Measurements from ENCODE around the gene TERT. TPM values are rescaled to one million over a fixed set of nuclear protein-coding genes. Genes with fewer than 3 reads are reported as not detected.

TERT gene
- total RNA-seq, 1 experiment from 2014 or later: 6.1 TPM

GRCh38 chr5:1206521-1207412 lies 88.1 kb downstream of the TERT start:
- POLR2A ChIA-PET: no interaction called here
- Histone ChIP-seq H3K27me3 (replicated peaks; ENCODE audit: control insufficient read depth, insufficient read depth, low read length) (no peaks in the 10 kb centered on the region), H3K4me3 (ENCODE audit: low read depth, low read length) (no peak overlapping the region), H3K9me3 (no peaks in the 10 kb centered on the region), H3K36me3 (ENCODE audit: control insufficient read depth, insufficient read depth, low read length) (no peaks in the 10 kb centered on the region), H3K4me1 (peaks cover 26% of the 10 kb centered on the region)
- DNase-seq: no peak
- intact Hi-C loops (cut with micrococcal nuclease; ENCODE audit: unreplicated experiment): no loop called here
- BruUV-seq (replicated peaks): no TSS peak
- TF ChIP-seq CTCF (IDR thresholded peaks at IDR 0.05; ENCODE audit: insufficient read depth in 1 of 2, low read depth in 1 of 2, low read length in 1 of 2, severe bottlenecking in 1 of 2, unreplicated experiment in 1 of 2): no peak
- CTCF ChIA-PET: no interaction called here
- Mint-ChIP-seq H3K27ac (ENCODE audit: unreplicated experiment) (no peak overlapping the region), H3K27me3 (ENCODE audit: insufficient read depth, unreplicated experiment) (no peaks in the 10 kb centered on the region), H3K36me3 (ENCODE audit: insufficient read depth, unreplicated experiment) (no peaks in the 10 kb centered on the region), H3K4me1 (ENCODE audit: low read depth, unreplicated experiment) (no peaks in the 10 kb centered on the region), H3K4me3 (ENCODE audit: unreplicated experiment) (no peak overlapping the region), H3K9me3 (ENCODE audit: unreplicated experiment) (no peaks in the 10 kb centered on the region)

GRCh38 chr5:1205255-1206180 lies 89.3 kb downstream of the TERT start:
- Histone ChIP-seq H3K27me3 (replicated peaks; ENCODE audit: control insufficient read depth, insufficient read depth, low read length) (no peaks in the 10 kb centered on the region), H3K4me3 (ENCODE audit: low read depth, low read length) (no peak overlapping the region), H3K4me1 (peaks cover 39% of the 10 kb centered on the region), H3K36me3 (ENCODE audit: control insufficient read depth, insufficient read depth, low read length) (no peaks in the 10 kb centered on the region), H3K9me3 (no peaks in the 10 kb centered on the region)
- Mint-ChIP-seq H3K27ac (ENCODE audit: unreplicated experiment) (no peak overlapping the region), H3K36me3 (ENCODE audit: insufficient read depth, unreplicated experiment) (no peaks in the 10 kb centered on the region), H3K4me1 (ENCODE audit: low read depth, unreplicated experiment) (no peaks in the 10 kb centered on the region), H3K27me3 (ENCODE audit: insufficient read depth, unreplicated experiment) (no peaks in the 10 kb centered on the region), H3K4me3 (ENCODE audit: unreplicated experiment) (no peak overlapping the region), H3K9me3 (ENCODE audit: unreplicated experiment) (no peaks in the 10 kb centered on the region)
- intact Hi-C loops (cut with micrococcal nuclease; ENCODE audit: unreplicated experiment): loop anchor here (2.0 kb wide), 1 partner anchor 39 kb away; no protein-coding TSS in a partner anchor
- no peak for DNase-seq
- CTCF ChIA-PET: interaction anchor here (0.7 to 2.1 kb wide), 12 partner anchors 10 to 440 kb away, joined by 3 to 36 read pairs (median 6); no protein-coding TSS in a partner anchor
- no peak for TF ChIP-seq CTCF (IDR thresholded peaks at IDR 0.05; ENCODE audit: insufficient read depth in 1 of 2, low read depth in 1 of 2, low read length in 1 of 2, severe bottlenecking in 1 of 2, unreplicated experiment in 1 of 2)
- POLR2A ChIA-PET: interaction anchor here (0.9 kb wide), 1 partner anchor 27 kb away, joined by 6 read pairs; no protein-coding TSS in a partner anchor
- no TSS peak for BruUV-seq (replicated peaks)

GRCh38 chr5:1204693-1205242 lies 90.1 kb downstream of the TERT start:
- Mint-ChIP-seq H3K4me3 (ENCODE audit: unreplicated experiment) (no peak overlapping the region), H3K36me3 (ENCODE audit: insufficient read depth, unreplicated experiment) (no peaks in the 10 kb centered on the region), H3K4me1 (ENCODE audit: low read depth, unreplicated experiment) (no peaks in the 10 kb centered on the region), H3K27ac (ENCODE audit: unreplicated experiment) (no peak overlapping the region), H3K9me3 (ENCODE audit: unreplicated experiment) (no peaks in the 10 kb centered on the region), H3K27me3 (ENCODE audit: insufficient read depth, unreplicated experiment) (no peaks in the 10 kb centered on the region)
- TF ChIP-seq CTCF (IDR thresholded peaks at IDR 0.05; ENCODE audit: insufficient read depth in 1 of 2, low read depth in 1 of 2, low read length in 1 of 2, severe bottlenecking in 1 of 2, unreplicated experiment in 1 of 2): peak; percentile 55 to 84
- Histone ChIP-seq H3K4me3 (ENCODE audit: low read depth, low read length) (no peak overlapping the region), H3K36me3 (ENCODE audit: control insufficient read depth, insufficient read depth, low read length) (no peaks in the 10 kb centered on the region), H3K9me3 (no peaks in the 10 kb centered on the region), H3K27me3 (replicated peaks; ENCODE audit: control insufficient read depth, insufficient read depth, low read length) (no peaks in the 10 kb centered on the region), H3K4me1 (peaks cover 44% of the 10 kb centered on the region)
- POLR2A ChIA-PET: interaction anchor here (0.9 kb wide), 1 partner anchor 26 kb away, joined by 6 read pairs; no protein-coding TSS in a partner anchor
- BruUV-seq (replicated peaks): no TSS peak
- CTCF ChIA-PET: interaction anchor here (0.5 to 2.1 kb wide), 15 partner anchors 11 to 441 kb away, joined by 3 to 36 read pairs (median 5); no protein-coding TSS in a partner anchor
- intact Hi-C loops (cut with micrococcal nuclease; ENCODE audit: unreplicated experiment): loop anchor here (1.0 to 2.0 kb wide), 3 partner anchors 22 to 40 kb away; no protein-coding TSS in a partner anchor
- peak; percentile 68 to 72 for DNase-seq

Data from Caco-2 (cell line).